Activated CD4-positive, alpha-beta T cell treated with anti-CD3 and anti-CD28 coated beads for 36 hours (primary cell): ENCODE measurements around the gene VAC14. TPM values are rescaled to one million over a fixed set of nuclear protein-coding genes. Genes with fewer than 3 reads are reported as not detected.
"Not testable (repeated sequence)": the region's sequence is repeated elsewhere in the genome, so short reads cannot be mapped to it uniquely, and the experiment has no call there.

Experiments
- ATAC-seq: fragments of 200-7000 bp; cut with Tn5 transposase; one replicate; pipeline ENCODE4 v1.10.0; 2021; ENCODE audit warnings: mild to moderate bottlenecking, moderate library complexity
- CTCF ChIA-PET: fragments of 350-600 bp; sonication (Branson Sonifier 250); formaldehyde crosslinking; loops from one replicate; lab custom pipeline; 2021; ENCODE audit warnings: antibody characterized with exemption; lab: Charles Lee
- POLR2A ChIA-PET: fragments of 350-600 bp; sonication (Branson Sonifier 250); formaldehyde crosslinking; loops from one replicate; lab custom pipeline; 2021; ENCODE audit warnings: antibody characterized with exemption, inconsistent platforms; lab: Charles Lee
- DNase-seq: peaks from one replicate; pipeline ENCODE4 v3.0.0-alpha.2; 2020
- H3K27ac Mint-ChIP-seq: one replicate; pipeline ENCODE4 v1.8.0; 2021; ENCODE audit warnings: mixed read lengths
- H3K27me3 Mint-ChIP-seq: one replicate; pipeline ENCODE4 v1.8.0; 2021; ENCODE audit warnings: mixed read lengths
- H3K36me3 Mint-ChIP-seq: one replicate; pipeline ENCODE4 v1.8.0; 2021; ENCODE audit warnings: low read depth, mixed read lengths
- H3K4me1 Mint-ChIP-seq: one replicate; pipeline ENCODE4 v1.8.0; 2021; ENCODE audit warnings: mixed read lengths
- H3K4me3 Mint-ChIP-seq: one replicate; pipeline ENCODE4 v1.8.0; 2021; ENCODE audit warnings: mild to moderate bottlenecking, moderate library complexity, mixed read lengths
- H3K9me3 Mint-ChIP-seq: one replicate; pipeline ENCODE4 v1.8.0; 2021; ENCODE audit warnings: low read depth, mixed read lengths
- intact Hi-C, 2 experiments: fragments of 100-400 bp; cut with DNase I in 1 of 2; cut with micrococcal nuclease in 1 of 2; formaldehyde crosslinking; loops; one replicate each; pipeline versions ENCODE4 v1.14.2 to v1.15.1; 2022 to 2024; cut with DNase I, micrococcal nuclease
- total RNA-seq, 2 experiments: library from RNA; stranded (reverse); gene quantifications; one replicate each; pipeline ENCODE4 v1.2.3, GENCODE V29; 2021

VAC14 gene
- total RNA-seq, result 10 to 100 TPM; 24.8 to 26.2 TPM

DNA sequence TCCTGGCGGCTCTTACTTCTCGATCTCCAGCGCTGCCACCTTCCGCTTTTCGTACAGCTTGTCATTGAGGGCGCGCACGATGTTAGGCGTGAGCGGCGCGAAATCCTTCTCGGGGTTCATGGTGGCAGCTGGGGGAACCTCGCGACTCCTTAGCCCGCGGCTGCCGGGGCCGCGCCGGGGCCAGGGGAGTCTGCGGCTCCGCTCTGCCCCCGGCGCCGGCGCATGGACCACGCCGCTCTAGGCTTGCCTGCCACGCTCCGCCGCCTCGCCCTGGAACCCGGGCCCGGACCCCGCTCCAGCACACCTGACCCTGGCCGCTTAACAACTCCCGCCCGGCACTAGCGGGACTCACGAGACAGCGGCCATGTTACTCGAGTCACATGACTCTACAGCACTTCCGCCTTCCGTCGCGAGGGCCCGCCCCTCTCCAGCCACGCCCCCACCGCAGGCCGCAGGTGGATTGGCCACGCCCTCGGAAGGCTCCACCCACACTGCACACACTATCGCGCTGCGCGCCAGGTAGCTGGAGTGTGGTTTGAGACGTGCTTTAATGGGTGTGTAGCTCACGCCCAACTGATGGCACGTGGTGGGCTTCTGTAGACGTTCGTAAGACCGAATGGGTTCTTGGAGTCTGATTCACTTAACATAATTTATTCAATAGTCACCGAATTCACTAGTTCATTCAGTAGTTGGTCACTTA is at the start of gene VAC14:
Gene VAC14, minus strand, starts transcription at position 378 of the 700 bp plus-strand sequence. Its CDS starts 258 bp downstream, at position 120.
- peak within 1 kb of the TSS; percentile 83 for H3K27ac Mint-ChIP-seq
- peak; percentile 95 for ATAC-seq
- H3K9me3 Mint-ChIP-seq, result peaks cover 5% of the 10 kb centered on the region
- H3K4me3 Mint-ChIP-seq, result peak within 1 kb of the TSS; percentile 90
- peaks cover 31% of the 10 kb centered on the region for H3K4me1 Mint-ChIP-seq
- intact Hi-C loops, result loop anchor here (1.0 to 10.0 kb wide), 15 partner anchors 54 to 1291 kb away; partner anchors contain the start of genes CMTR2 (in 2 of the 2), DHX38 (in 2 of the 2), TXNL4B (in 2 of the 2) and AARS1 (in 1 of the 2)
- ChIA-PET CTCF (interaction anchor here (0.5 kb wide), 1 partner anchor 943 kb away, joined by 3 read pairs; no protein-coding TSS in a partner anchor), POLR2A (interaction anchor here (2.0 kb wide), 1 partner anchor 63 kb away, joined by 8 read pairs; no protein-coding TSS in a partner anchor)
- H3K36me3 Mint-ChIP-seq, result peaks cover 9% of the 10 kb centered on the region
- peak; percentile 98 for DNase-seq
- H3K27me3 Mint-ChIP-seq, result no peaks in the 10 kb centered on the region

DNA sequence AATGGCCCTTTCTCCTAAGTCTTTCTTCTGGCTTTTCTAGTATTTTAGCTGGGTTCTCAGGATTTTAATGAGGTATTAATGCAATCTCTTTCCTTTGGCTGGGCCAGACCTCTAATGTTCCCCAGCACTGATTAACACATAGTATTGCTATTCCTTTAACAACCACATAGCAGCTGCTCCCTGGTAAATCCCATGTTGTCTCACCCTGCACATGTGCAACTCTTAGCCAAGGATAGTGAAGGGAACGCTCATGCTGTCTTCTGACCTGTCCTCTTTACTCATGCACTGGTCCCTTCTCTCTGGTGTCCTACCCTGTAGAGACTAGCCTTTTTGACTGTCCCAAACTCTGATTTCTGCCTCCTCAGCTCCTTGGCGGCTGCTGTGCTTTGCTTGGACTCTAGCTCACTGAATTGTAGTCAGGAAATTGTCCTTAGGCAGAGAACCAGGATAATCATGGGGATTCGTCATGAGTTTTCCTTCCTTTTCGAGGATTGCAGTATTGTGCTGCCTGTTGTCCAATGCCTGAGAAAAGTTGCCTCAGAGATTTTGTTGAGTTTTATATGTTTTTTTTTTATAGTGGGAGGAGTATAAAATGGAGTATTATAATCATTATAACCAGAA is 22.6 kb upstream of the VAC14 start:
- H3K27ac Mint-ChIP-seq, CTCF ChIA-PET, H3K4me1 Mint-ChIP-seq, DNase-seq, H3K4me3 Mint-ChIP-seq, H3K9me3 Mint-ChIP-seq, H3K27me3 Mint-ChIP-seq, intact Hi-C loops, ATAC-seq, H3K36me3 Mint-ChIP-seq, POLR2A ChIA-PET: not testable (repeated sequence)

GRCh38 chr16:70822734-70823133 is 21.8 kb upstream of the VAC14 start:
- H3K4me1 Mint-ChIP-seq, H3K27ac Mint-ChIP-seq, H3K27me3 Mint-ChIP-seq, H3K4me3 Mint-ChIP-seq, H3K9me3 Mint-ChIP-seq, POLR2A ChIA-PET, ATAC-seq, DNase-seq, intact Hi-C loops, CTCF ChIA-PET, H3K36me3 Mint-ChIP-seq: not testable (repeated sequence)

GRCh38 chr16:70818088-70818487 is 17.1 kb upstream of the VAC14 start:
- POLR2A ChIA-PET, H3K27ac Mint-ChIP-seq, DNase-seq, H3K27me3 Mint-ChIP-seq, H3K4me1 Mint-ChIP-seq, intact Hi-C loops, ATAC-seq, H3K4me3 Mint-ChIP-seq, H3K9me3 Mint-ChIP-seq, H3K36me3 Mint-ChIP-seq, CTCF ChIA-PET: not testable (repeated sequence)

GRCh38 chr16:70809392-70810060 is 8.6 kb upstream of the VAC14 start:
- ChIA-PET CTCF (no interaction called here), POLR2A (no interaction called here)
- DNase-seq (peak; percentile 23), ATAC-seq (peak; percentile 40)
- intact Hi-C loops, result loop anchor here (10.0 kb wide), 3 partner anchors 375 to 1195 kb away; partner anchors contain the start of genes CMTR2 (in 1 of the 2), DHODH (in 1 of the 2), PKD1L3 (in 1 of the 2) and ST3GAL2 (in 1 of the 2)
- Mint-ChIP-seq H3K36me3 (no peaks in the 10 kb centered on the region), H3K4me3 (no peak overlapping the region), H3K27ac (no peak overlapping the region), H3K4me1 (peaks cover 2% of the 10 kb centered on the region), H3K27me3 (peaks cover 14% of the 10 kb centered on the region), H3K9me3 (no peaks in the 10 kb centered on the region)

- Mint-ChIP-seq H3K27me3 (peaks cover 14% of the 10 kb centered on the region), H3K36me3 (no peaks in the 10 kb centered on the region), H3K4me1 (peaks cover 7% of the 10 kb centered on the region), H3K9me3 (peaks cover 5% of the 10 kb centered on the region), H3K27ac (no peak overlapping the region), H3K4me3 (no peak overlapping the region)
- ChIA-PET CTCF (no interaction called here), POLR2A (no interaction called here)
- ATAC-seq, result no peak
- DNase-seq, result no peak
- intact Hi-C loops, result loop anchor here (10.0 kb wide), 3 partner anchors 374 to 1196 kb away; partner anchors contain the start of genes CMTR2 (in 1 of the 2), DHODH (in 1 of the 2), PKD1L3 (in 1 of the 2) and ST3GAL2 (in 1 of the 2)
Observed at GRCh38 chr16:70808371-70808770, 7.4 kb upstream of the VAC14 start.

GRCh38 chr16:70805787-70806186 is 4.8 kb upstream of the VAC14 start:
- peaks cover 14% of the 10 kb centered on the region for H3K27me3 Mint-ChIP-seq
- ATAC-seq (no peak), DNase-seq (no peak)
- H3K27ac Mint-ChIP-seq, result no peak overlapping the region
- H3K4me1 Mint-ChIP-seq, result peaks cover 15% of the 10 kb centered on the region
- no peak overlapping the region for H3K4me3 Mint-ChIP-seq
- H3K36me3 Mint-ChIP-seq, result no peaks in the 10 kb centered on the region
- ChIA-PET CTCF (no interaction called here), POLR2A (no interaction called here)
- H3K9me3 Mint-ChIP-seq, result peaks cover 5% of the 10 kb centered on the region
- intact Hi-C loops, result loop anchor here (10.0 kb wide), 3 partner anchors 371 to 1199 kb away; partner anchors contain the start of genes CMTR2 (in 1 of the 2), DHODH (in 1 of the 2), PKD1L3 (in 1 of the 2) and ST3GAL2 (in 1 of the 2)

DNA sequence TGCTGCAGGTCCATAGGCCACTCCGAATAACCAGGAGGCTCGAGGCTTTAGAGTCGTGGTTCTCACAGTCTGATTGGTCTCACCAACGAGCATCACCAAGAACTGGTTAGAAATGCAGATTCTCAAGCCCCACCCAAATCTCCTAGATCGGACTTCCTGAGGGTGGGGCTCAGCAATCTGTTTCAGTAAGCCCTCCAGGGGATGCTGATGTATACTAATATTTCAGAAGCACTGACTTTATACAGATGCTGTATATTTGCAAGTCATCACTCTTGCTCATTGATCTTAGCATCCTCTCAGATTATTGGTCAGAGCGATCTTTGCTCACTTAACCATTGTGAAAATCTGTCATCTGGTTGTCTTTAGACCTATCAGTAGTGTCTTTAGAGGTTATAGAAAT is 4.4 kb upstream of the VAC14 start:
- peaks cover 14% of the 10 kb centered on the region for H3K27me3 Mint-ChIP-seq
- peaks cover 5% of the 10 kb centered on the region for H3K9me3 Mint-ChIP-seq
- no peak overlapping the region for H3K27ac Mint-ChIP-seq
- intact Hi-C loops, result loop anchor here (10.0 kb wide), 3 partner anchors 371 to 1199 kb away; partner anchors contain the start of genes CMTR2 (in 1 of the 2), DHODH (in 1 of the 2), PKD1L3 (in 1 of the 2) and ST3GAL2 (in 1 of the 2)
- ChIA-PET POLR2A (no interaction called here), CTCF (no interaction called here)
- ATAC-seq (peak; percentile 9), DNase-seq (no peak)
- H3K4me3 Mint-ChIP-seq, result no peak overlapping the region
- no peaks in the 10 kb centered on the region for H3K36me3 Mint-ChIP-seq
- H3K4me1 Mint-ChIP-seq, result peaks cover 18% of the 10 kb centered on the region

GRCh38 chr16:70804734-70805169 is 3.8 kb upstream of the VAC14 start:
- ATAC-seq, result no peak
- Mint-ChIP-seq H3K4me3 (no peak overlapping the region), H3K36me3 (no peaks in the 10 kb centered on the region), H3K27me3 (peaks cover 11% of the 10 kb centered on the region), H3K9me3 (peaks cover 5% of the 10 kb centered on the region), H3K27ac (no peak overlapping the region), H3K4me1 (peaks cover 24% of the 10 kb centered on the region)
- DNase-seq, result no peak
- ChIA-PET POLR2A (no interaction called here), CTCF (interaction anchor here (0.6 kb wide), 1 partner anchor 189 kb away, joined by 3 read pairs; no protein-coding TSS in a partner anchor)
- intact Hi-C loops, result loop anchor here (5.0 to 10.0 kb wide), 6 partner anchors 370 to 1288 kb away; partner anchors contain the start of genes DHX38 (in 2 of the 2), TXNL4B (in 2 of the 2), AARS1 (in 1 of the 2) and CMTR2 (in 1 of the 2)

DNA sequence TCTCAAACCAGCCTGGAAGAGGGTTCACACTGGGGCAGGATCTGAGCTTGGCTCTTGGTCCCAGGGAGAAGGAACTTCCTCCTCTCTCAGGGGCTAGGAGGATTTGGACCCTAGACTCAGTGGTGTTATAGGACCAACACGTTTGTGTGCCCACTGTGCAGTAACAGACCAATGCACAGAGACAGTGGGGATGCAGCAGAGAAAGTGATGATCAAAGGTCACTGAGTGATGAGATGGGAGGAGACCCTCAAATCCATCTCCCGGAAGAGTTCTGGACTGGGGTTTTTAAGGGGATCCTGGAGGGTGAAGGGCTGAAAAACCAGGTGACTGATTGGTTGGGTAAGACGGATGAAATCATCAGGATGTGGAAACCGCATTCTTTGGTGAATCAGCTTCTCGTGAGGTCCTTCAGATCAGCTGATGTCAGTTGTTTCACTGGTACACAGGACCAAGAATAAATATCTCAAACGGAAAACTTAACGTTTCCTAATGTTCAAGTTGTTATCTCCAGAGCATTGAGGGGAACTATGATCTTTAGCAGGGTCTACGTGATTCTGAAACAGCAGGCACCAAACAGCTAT is 3.3 kb upstream of the VAC14 start:
- no peak for DNase-seq
- peaks cover 5% of the 10 kb centered on the region for H3K9me3 Mint-ChIP-seq
- no peak overlapping the region for H3K27ac Mint-ChIP-seq
- H3K27me3 Mint-ChIP-seq, result peaks cover 7% of the 10 kb centered on the region
- peaks cover 2% of the 10 kb centered on the region for H3K36me3 Mint-ChIP-seq
- ATAC-seq, result no peak
- no peak overlapping the region for H3K4me3 Mint-ChIP-seq
- intact Hi-C loops, result loop anchor here (5.0 to 10.0 kb wide), 6 partner anchors 369 to 1288 kb away; partner anchors contain the start of genes DHX38 (in 2 of the 2), TXNL4B (in 2 of the 2), AARS1 (in 1 of the 2) and CMTR2 (in 1 of the 2)
- CTCF ChIA-PET, result interaction anchor here (0.6 kb wide), 1 partner anchor 189 kb away, joined by 3 read pairs; no protein-coding TSS in a partner anchor
- POLR2A ChIA-PET, result no interaction called here
- peaks cover 28% of the 10 kb centered on the region for H3K4me1 Mint-ChIP-seq
